Mesenteric fat pad (tissue), 1 donor: Measurements from ENCODE around the gene FAM43A. TPM values are rescaled to one million over a fixed set of nuclear protein-coding genes. Genes with fewer than 3 reads are reported as not detected.
A peak's percentile ranks its signal among the peaks of the same experiment; 100 is the strongest.

Source experiments
- DNase-seq: peaks from one replicate; pipeline ENCODE4 v3.0.0-alpha.2; 2020; ENCODE audit warnings: low spot score
- long read RNA-seq: library from polyadenylated mRNA; unstranded; transcript quantifications from one replicate; pipeline ENCODE4 v2.0.0, GENCODE V29; 2020
- total RNA-seq: library from RNA; stranded (reverse); fragmentation: NEBNext Ultra II Directional; extraction: Animal tissue kit (Norgen Biotek cat#: 25700); gene quantifications from one replicate; pipeline ENCODE4 v1.2.1, GENCODE V29; 2021
- donor health status: DM: yes; HTN: yes; CAD: no.

The FAM43A gene, protein sequence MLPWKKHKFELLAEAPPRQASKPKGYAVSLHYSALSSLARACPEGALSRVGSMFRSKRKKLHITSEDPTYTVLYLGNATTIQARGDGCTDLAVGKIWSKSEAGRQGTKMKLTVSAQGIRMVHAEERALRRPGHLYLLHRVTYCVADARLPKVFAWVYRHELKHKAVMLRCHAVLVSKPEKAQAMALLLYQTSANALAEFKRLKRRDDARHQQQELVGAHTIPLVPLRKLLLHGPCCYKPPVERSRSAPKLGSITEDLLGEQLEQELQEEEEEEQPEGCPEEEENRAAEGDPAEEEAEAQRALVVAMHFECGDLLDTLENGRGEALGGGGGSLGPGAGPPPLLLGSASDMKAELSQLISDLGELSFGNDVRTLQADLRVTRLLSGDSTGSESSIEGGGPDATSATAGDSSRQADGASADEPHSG
- total RNA-seq, result 22.3 TPM
- long read RNA-seq, transcript FAM43A-201 (1 exons, 2,494 nt), result major isoform, 22 of 22 reads
- long read RNA-seq, partial matches to known transcripts, result 0 of 22 reads
- long read RNA-seq, other reads (novel, unspliced or antisense), result 0 of 22 reads

DNA sequence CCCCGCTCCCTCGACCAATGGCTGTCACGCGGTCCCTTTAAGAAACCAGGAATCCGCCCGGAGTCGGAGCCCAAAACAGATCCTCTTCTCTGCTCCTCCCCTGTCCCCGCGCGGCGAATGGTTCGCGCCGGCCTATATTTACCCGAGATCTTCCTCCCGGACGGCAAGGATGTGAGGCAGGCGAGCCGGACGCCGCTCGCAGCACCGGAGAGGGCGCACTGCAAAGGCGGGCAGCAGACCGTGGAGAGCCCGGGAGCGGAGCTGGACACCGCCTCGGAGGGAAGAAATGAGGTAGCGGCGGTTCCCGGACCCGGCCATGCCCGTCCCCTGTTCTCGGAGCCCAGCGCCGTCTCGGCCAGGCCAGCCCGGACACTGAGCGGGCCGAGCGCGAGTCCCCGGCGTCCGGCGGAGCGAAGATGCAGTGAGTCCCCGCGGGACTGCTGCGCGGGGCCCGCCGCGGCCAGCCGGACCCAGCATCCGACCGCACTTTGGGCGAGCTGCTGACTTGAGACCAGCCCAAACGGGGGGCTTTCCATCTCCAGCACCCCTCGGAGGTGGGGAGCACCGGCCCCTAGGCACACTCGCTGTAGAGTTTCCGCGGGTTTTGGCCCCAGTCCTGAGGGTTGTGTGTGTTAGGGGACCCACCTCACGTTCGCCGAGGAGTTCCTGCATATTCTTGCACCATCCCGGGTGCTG, at the start of gene FAM43A:
TSS of gene FAM43A (plus strand) at position 166 of the 696 bp plus-strand sequence. CDS start 944 bp downstream, outside the sequence.
- peak; percentile 98 for DNase-seq

DNA sequence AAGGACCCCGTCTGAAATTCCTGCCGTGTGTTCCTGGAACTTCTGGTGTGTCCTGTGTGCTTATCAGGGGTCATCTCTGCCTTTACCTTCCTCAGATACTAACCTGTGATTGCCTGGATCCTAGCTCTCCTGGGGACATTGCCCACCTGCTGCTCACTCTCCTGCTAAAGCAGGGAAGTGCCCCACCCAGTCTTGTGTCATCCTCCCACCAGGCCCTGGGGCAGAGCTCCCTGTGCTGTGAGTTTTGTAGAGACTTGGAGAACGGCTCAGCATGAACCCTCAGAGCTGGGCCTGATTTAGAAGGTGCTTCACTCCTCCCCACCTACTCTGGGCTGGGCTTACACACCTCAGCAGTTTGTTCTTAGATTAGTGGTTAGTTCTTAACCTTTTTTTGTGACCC, 48.6 kb upstream of the FAM43A start:
- DNase-seq, result peak; percentile 28

DNA sequence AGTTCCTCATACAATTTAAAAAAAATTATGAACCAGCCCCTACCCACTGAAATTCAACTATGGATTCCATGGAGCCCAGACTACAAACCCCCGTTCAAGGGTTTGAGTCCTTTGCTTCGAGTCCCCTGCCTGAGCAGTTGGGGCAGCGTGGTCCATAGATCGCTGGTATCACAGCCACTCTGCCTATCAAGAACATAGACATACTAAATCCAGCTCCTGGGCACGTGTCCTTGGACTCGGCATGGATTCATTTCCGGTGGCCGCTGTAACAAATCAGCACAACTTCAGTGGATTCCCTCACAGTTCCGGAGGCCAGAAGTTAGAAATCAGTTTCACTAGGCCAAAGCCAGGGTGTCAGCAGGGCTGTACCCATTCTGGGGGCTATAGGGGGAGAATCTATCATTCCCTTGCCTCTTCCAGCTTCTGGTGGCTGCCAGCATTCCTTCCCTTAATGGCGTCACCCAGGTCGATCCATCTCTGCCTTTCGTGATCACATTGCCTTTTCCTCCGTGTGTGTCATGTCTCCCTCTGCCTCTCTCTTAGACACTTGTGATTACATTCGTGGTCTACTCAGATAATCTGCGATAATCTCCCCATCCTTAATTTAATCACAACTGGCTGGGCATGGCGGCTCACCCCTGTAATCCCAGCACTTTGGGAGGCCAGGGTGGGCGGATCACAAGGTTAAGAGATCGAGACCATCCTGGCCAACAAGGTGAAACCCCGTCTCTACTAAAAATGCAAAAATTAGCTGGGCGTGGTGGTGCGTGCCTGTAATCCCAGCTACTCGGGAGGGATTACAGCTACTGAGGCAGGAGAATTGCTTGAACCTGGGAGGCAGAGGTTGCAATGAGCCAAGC, 47.9 kb upstream of the FAM43A start:
- DNase-seq, result peak; percentile 60

DNA sequence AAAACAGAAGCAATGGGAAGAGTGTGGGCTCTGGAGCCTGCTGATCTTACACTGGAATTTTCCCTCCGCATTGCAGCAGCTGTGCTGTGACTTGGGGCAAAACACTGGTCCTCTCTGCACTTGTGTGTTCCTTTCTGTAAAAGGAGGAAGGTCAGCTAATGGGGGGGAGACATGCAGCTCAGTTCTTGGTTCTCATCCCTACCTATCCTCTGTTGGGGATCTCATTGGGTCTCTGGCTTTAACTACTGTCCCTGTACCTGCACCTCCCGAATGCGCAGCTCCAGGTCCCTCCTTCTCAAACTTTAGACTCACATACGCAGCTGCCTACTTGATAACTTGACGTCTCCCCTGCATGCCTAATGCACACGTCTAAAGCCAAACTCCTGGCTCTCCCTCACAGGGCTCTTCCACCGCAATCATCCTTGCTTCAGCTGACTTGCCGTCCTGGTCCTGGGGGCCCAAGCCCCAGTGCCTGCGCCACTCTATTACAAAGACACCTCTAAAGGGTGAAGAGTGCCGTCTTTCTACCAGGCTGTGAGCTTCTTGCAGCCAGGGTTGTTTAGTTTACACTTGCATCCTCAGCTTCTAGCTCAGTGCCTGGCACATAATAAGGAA, 46.6 kb upstream of the FAM43A start:
- peak; percentile 59 for DNase-seq

DNA sequence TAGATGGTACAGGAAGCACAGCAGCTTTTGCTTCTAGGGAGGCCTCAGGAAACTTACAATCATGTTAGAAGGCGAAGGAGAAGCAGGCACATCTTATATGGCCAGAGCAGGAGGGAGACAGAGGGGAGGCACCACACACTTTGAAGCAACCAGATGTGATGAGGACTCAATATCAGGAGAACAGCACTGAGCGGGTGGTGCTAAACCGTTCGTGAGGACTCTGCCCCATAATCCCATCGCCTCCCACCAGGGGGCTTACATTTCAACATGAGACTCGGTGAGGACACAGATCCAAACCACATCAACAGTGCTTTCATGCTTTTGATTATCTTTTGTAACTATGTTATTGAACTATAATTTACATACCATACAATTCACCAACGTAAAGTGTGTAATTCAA, 44.9 kb upstream of the FAM43A start:
- no peak for DNase-seq

DNA sequence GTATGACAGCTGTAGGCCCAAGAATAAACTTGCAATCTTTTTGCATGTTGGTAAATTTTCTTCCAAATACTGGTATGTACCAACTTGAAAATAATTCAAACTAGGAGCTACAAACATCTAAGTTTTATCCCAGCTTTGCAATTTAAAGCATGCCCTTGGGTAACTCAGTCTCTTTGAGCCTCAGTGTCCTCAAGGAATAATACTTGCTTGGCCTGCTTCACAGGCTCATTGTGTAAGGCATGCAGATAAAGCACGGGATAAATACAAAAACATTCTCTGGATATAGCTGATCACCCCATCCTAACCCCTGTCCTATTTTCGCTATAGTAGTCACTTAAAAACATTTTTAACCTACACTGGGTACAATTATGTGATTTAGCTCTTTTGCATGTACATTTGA, 42.9 kb upstream of the FAM43A start:
- no peak for DNase-seq

DNA sequence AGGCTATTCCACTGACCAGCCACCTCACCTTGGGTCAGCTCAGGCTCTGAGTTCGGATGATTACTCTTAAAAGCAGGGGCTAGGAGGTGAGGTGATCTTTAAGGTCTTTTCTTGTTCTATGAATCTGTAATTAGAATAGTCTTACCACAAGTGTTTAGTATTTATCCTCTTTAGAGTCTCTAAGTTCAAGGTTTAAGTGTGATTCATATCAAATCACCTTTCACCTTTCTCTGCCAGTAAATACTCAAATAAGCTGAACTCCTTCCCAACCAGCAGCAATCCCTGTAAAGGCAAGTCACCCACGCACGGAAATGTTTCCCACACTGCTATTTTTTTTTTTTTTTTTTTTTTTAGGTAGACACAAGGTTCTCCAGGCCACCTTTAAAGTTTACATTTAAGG, 37.9 kb upstream of the FAM43A start:
- DNase-seq, result no peak

DNA sequence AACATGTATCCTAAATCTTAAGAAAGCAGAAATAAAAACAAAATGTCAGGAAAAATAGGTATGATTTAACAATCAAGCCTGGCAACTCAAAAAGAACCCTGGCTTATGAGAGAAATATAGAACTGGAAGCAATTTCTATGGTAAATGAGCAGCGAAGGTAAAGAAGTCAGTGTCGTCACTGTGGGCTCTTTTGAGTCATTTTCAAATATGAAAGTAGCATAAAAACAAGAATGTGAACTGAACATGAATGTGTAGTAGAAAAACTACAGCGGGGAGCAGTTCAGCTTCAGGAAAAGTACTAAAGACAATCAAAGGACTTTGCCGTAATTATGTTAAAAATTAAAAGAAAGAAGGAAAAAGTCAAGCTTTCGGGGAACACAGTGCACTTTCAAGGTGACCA, 31.2 kb upstream of the FAM43A start:
- DNase-seq, result no peak

DNA sequence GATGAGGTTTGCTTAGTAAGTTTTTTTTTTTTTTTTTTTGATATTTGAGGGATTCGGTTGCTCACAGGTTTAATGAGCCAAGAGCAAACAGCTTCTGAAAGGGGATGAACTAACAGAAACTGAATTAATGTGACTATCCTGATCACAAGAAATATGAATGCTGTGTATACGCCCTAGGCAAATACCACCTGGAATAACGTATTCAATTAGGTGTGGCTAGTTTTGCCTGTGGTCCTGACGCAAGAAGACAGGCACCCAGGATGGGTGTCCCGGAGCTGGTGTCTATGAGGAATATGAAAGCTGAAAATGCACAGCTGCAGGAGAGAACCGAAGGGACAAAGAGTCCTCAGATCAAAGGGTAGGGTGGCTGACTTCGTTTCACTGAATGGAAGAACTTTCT, 28.2 kb upstream of the FAM43A start:
- no peak for DNase-seq

DNA sequence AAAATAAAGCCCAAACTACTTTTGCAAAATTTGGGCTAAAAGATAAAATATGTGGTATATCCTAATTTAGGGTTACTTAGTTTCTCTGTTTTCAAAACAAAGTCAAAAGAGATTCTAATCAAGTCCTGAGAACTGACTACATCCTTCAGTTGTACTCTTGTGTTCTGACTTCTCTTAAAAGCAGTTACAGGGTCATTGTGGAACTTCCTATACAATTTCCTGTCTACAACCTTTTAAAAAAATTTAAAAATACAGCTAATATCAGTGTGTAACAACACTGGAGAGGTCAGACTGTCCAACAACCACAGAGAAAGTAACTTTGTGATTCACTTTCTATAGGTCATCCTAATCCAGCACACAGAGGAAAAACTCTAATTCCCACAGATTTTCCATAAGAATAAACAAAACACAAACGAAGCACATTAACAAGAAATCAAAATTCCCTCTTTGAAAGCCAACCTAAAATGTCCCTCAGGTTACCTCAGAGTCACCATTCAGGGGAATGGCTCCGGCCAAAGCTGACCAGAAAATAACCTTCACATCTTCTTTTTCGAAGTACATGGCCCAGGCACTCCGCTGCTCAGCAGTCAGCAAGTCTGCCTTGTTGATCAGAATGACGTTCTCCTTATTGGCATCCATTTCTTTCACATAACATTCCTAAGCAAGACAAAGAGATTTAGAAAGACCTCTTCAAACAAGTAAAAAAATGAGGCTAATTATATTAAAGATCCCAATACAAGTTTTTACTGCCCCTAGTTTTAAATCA, 27.0 kb upstream of the FAM43A start:
- no peak for DNase-seq

DNA sequence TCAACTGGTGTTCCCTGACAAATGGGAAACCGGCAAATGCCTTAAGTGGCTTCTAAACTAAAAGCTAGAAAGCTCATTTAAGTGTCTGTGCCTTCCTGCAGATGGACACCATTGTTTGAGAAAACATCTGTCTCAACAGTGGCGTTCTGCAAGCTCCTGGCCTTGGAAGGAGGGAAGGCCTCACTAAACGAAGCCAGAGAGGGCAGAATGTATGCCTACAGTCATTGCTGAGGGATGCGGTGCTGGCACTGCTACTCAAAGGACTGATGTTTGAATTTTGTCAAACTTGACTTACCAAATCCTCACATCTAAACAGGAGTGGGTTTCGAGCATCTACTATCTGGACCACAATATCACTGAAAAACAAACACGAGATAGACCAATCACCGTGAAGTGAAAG, 25.9 kb upstream of the FAM43A start:
- DNase-seq, result no peak

DNA sequence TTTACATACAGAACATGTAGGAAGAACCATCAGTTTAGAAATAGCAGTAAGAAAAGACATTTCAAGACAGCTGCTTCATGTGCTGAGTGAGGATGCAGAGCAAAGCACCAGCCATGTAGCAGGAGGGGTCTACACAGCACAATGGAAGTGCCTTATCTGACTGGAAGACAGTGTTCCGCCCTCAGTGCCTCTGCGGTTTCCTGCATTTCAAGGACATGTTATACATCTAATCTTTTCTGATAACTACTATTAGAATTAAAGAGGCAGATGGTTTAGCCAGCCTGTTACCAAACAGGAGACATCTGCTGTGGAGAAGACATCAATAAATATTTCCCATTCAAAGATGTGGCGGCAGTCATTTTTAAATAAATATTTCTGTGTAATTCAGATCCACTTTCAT, 24.3 kb upstream of the FAM43A start:
- no peak for DNase-seq

DNA sequence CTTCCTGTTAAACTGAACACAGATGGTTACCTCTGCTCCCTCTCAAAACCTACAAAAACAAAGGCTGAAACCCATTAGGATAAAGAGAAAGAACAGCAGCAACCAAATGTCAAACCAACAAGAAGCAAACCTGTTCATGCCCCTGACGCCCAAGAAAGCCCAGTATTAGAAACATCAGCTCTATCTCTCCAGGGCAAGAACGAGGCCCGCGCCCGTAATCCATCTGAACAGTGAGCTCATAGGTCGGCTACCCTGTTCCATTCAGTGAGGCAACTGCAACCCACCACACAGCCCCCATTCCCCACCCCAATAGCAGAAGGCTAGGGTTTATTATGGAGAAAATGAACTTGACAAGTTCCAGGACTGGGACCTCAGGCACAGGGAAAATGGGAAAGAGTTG, 23.7 kb upstream of the FAM43A start:
- no peak for DNase-seq

DNA sequence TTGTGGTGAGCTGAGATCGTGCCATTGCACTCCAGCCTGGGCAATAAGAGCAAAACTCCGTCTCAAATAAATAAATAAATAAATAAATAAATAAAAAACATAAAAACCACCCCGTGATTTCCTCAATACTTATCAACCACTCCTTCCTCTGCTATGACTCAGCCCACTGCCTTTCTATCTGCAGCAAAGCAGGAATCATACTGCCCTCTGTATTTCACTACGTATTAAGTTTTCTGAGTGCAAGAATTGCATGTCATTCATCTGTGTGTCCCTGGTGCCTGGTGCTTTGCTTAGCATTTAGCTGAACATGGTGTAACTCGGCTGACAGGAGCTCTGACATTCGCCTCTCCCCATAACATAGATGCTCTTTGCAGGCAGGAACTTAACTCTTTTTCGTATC, 20.8 kb upstream of the FAM43A start:
- DNase-seq, result no peak

DNA sequence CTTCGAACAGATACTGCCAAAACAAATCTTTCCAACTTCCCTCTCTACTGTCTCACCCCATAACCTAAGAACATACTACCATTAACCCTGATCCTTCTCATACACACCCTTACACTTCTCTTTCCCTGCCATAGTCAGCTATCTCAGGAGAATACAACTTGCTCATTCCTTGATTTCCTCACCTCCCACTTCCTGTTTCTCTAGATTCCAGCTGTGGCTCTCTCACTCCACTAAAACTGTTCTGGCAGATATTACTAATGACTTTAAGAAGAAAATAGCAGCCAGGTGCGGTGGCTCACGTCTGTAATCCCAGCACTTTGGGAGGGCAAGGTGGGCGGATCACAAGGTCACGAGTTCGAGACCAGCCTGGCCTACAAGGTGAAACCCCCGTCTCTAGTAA, 18.3 kb upstream of the FAM43A start:
- no peak for DNase-seq

DNA sequence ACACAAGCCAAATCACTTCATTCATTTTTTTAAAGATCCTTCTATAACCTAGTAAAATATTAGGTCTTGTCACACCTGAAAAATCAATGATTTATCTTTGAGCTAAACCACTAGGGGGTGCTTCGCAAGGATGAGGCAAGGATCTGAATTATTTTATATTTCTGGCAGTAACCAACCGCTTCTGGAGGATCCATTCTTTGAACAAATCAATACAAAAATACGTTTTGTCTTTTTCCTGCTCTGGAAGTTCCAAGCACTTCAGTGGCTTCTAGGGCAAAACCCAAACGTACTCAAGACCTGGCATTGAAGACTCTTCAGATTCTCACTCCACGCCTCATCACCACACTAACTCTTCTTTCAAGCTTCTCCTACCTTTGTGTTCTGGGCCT, 14.2 kb upstream of the FAM43A start:
- no peak for DNase-seq

DNA sequence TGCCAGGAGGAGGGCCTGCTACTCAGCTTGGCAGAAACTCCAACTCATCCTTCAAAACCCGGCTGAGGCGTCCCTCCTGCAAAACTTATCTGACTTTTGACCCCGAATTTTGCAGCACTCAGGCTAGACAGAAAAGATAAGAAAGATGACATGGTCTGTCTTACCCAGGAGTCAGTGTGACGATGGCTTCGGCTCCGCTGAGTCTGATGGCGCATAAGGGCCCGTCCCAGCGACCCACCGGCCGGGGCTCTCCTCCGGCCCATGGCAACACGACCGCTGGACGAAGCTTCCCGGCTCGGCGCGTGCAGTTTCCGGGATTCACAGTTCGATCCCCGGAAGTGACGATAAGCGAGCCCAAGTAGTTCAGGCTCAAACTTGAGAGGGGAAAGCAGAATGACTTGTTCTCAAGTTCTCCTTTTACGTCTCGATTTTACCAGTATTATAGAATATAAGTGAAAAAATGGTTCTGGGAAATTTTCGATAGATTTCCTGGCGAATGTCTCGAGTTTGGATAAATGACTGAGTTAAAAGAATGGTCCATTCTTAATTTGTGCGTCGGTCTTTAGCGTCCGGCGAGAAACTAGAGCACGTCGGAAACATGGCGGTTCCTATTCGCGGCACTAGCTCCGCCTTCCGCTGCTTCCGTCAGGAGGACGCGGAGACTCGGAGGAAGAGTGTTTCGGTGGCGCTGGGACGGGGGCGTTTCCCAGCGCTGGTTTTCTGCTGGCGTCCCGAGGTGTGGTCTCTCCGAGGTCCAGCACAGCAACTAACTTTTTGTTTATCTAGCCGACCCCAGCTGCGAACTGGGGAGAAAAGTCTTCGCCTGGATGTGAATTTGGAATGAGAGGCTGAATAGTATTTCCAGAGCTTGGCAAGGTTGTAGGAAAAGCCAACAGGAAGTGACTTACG, 13.5 kb upstream of the FAM43A start, which contains the start of gene LSG1:
TSS of gene LSG1 (minus strand) at position 292 of the 909 bp plus-strand sequence. CDS start at position 263, 29 bp downstream.
- peak; percentile 95 for DNase-seq

DNA sequence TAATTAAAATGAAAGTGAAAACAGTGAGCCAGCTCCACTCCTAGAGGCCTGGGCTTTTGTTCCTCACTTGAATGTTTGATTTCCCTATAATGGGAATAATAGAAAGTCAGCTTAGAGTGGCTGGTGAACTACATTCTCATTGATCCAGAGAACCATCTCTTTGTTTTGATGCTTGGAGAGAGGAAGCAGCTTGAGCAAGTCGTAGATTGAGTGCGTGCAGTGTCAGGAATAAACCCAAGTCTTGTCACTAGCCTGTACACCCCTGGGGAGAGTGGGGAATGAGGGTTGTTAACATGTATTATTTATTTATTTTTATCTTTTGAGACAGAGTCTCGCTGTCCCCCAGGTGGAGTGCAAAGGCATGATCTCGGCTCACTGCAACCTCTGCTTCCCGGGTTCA, 12.8 kb upstream of the FAM43A start:
- no peak for DNase-seq

DNA sequence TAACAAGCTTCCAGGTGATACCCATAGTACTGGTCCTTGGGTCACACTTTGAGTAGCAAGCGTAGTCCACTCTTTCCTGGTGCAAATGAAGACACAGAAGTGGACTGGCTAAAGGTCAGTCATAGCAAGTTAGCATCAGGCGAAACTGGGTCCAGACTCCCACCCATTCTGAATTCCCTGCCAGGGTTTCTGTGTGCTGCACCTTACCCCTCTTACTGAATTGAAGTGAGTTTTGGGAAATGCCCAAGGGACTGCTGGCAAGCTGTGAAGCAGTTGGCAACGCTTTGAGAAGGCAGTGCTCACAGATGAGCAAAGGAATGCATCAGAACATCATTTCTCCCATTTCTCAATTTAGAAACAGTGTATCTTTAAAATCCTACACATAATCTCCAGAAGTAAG, 11.9 kb upstream of the FAM43A start:
- DNase-seq, result no peak
